ENCODE results near the gene NHS.

GRCh38 chrX:17563076-17563475 lies 188.1 kb downstream of the NHS start:
- TF ChIP-seq CTCF (IDR thresholded peaks at IDR 0.05) (no peak), POLR2A (IDR thresholded peaks at IDR 0.05) (no peak)
